CD4-positive, alpha-beta T cell (primary cell): Measurements from ENCODE around the gene TMEM217. TPM values are rescaled to one million over a fixed set of nuclear protein-coding genes. Genes with fewer than 3 reads are reported as not detected.
"Not testable (repeated sequence)": the region's sequence is repeated elsewhere in the genome, so short reads cannot be mapped to it uniquely, and the experiment has no call there.

Experiments
- ATAC-seq: fragments of 200-7000 bp; cut with Tn5 transposase; one replicate; pipeline ENCODE4 v1.10.0; 2022; ENCODE audit warnings: mild to moderate bottlenecking; ENCODE audit not compliant: poor library complexity
- CTCF ChIA-PET: fragments of 350-600 bp; sonication (Branson Sonifier 250); formaldehyde crosslinking; loops from one replicate; lab custom pipeline; 2021; ENCODE audit warnings: antibody characterized with exemption, inconsistent platforms; lab: Charles Lee
- POLR2A ChIA-PET: fragments of 350-600 bp; sonication (Branson Sonifier 250); formaldehyde crosslinking; loops from one replicate; lab custom pipeline; 2021; ENCODE audit warnings: antibody characterized with exemption, inconsistent platforms; lab: Charles Lee
- DNase-seq, 14 experiments: peaks; one replicate each; pipeline ENCODE4 v3.0.0-alpha.2; 2013 to 2020; ENCODE audit warnings: mixed read lengths in 2 of 14
- H3K27ac ChIP-seq, 2 donors: one replicate each; pipeline versions ENCODE4 v1.5.1 to v1.7.0; 2013; ENCODE audit warnings: low read length in 2 of 2, low read depth in 1 of 2, mild to moderate bottlenecking in 1 of 2
- H3K27me3 ChIP-seq, 2 experiments: 1 replicate in 1 of 2; 2 replicates in 1 of 2; pipeline versions ENCODE4 v1.6.1 to v1.7.0; 2013; ENCODE audit warnings: low read length in 2 of 2, control low read depth in 1 of 2, mild to moderate bottlenecking in 1 of 2, moderate library complexity in 1 of 2; ENCODE audit not compliant: insufficient read depth in 2 of 2, control insufficient read depth in 1 of 2
- H3K36me3 ChIP-seq: one replicate; pipeline ENCODE4 v1.6.1; 2013; ENCODE audit warnings: low read length, control low read depth; ENCODE audit not compliant: insufficient read depth
- H3K4me1 ChIP-seq: one replicate; pipeline ENCODE4 v1.6.1; 2013; ENCODE audit warnings: low read length, control low read depth; ENCODE audit not compliant: insufficient read depth
- H3K4me3 ChIP-seq: one replicate; pipeline ENCODE4 v1.5.1; 2013; ENCODE audit warnings: mild to moderate bottlenecking, low read length, moderate library complexity
- H3K9me3 ChIP-seq, 2 experiments: 1 replicate in 1 of 2; 2 replicates in 1 of 2; pipeline versions ENCODE4 v1.6.1 to v1.7.0; 2013; ENCODE audit warnings: low read length in 2 of 2, mild to moderate bottlenecking in 2 of 2, control low read depth in 1 of 2, moderate library complexity in 1 of 2; ENCODE audit not compliant: control insufficient read depth in 1 of 2, insufficient read depth in 1 of 2
- H3K27ac Mint-ChIP-seq: one replicate; pipeline ENCODE4 v1.8.0; 2020; ENCODE audit warnings: mixed read lengths
- H3K27me3 Mint-ChIP-seq: one replicate; pipeline ENCODE4 v1.8.0; 2021; ENCODE audit warnings: mixed read lengths
- H3K36me3 Mint-ChIP-seq: one replicate; pipeline ENCODE4 v1.8.0; 2021; ENCODE audit warnings: low read depth, mixed read lengths
- H3K4me1 Mint-ChIP-seq: one replicate; pipeline ENCODE4 v1.8.0; 2021; ENCODE audit warnings: low read depth, mixed read lengths
- H3K4me3 Mint-ChIP-seq: one replicate; pipeline ENCODE4 v1.8.0; 2020; ENCODE audit warnings: mild to moderate bottlenecking, mixed read lengths
- H3K9me3 Mint-ChIP-seq: one replicate; pipeline ENCODE4 v1.8.0; 2020; ENCODE audit warnings: mixed read lengths
- intact Hi-C, 2 experiments: fragments of 100-400 bp; cut with DNase I in 1 of 2; cut with micrococcal nuclease in 1 of 2; formaldehyde crosslinking; loops; one replicate each; pipeline versions ENCODE4 v1.15.1 to v1.9.0; 2023 to 2025; cut with DNase I, micrococcal nuclease
- total RNA-seq, 174 experiments: library from RNA in 2 of 174; stranded (reverse) in 2 of 174; gene quantifications; one replicate each; pipeline ENCODE4 v1.2.3 and lab custom pipeline; 2021 to 2026
- TF ChIP-seq, protein P1 (sequence below): fragments of 200-600 bp; IDR thresholded peaks from one replicate; pipeline ENCODE4 v1.8.0; 2022; ENCODE audit warnings: antibody characterized with exemption, mild to moderate bottlenecking

Gene TMEM217
- total RNA-seq, 2 experiments from 2014 or later: 0.41 to 0.47 TPM

GRCh38 chr6:37201726-37202125, 56.2 kb downstream of the TMEM217 start:
- H3K4me3 Mint-ChIP-seq: no peak overlapping the region
- intact Hi-C loops: no loop called here
- Histone ChIP-seq H3K27me3 (no peaks in the 10 kb centered on the region), H3K4me1 (peaks cover 32% of the 10 kb centered on the region), H3K9me3 (no peaks in the 10 kb centered on the region), H3K27ac (no peak overlapping the region), H3K36me3 (no peaks in the 10 kb centered on the region), H3K4me3 (no peak overlapping the region)
- ChIA-PET CTCF (interaction anchor here (1.4 to 2.3 kb wide), 2 partner anchors 180 to 183 kb away, joined by 3 to 5 read pairs; no protein-coding TSS in a partner anchor), POLR2A (interaction anchor here (0.7 to 1.6 kb wide), 3 partner anchors 19 to 31 kb away, joined by 3 to 5 read pairs (median 4); no protein-coding TSS in a partner anchor)
- H3K9me3 Mint-ChIP-seq: no peaks in the 10 kb centered on the region
- no peak for DNase-seq
- no peaks in the 10 kb centered on the region for H3K36me3 Mint-ChIP-seq
- TF ChIP-seq, protein P1, sequence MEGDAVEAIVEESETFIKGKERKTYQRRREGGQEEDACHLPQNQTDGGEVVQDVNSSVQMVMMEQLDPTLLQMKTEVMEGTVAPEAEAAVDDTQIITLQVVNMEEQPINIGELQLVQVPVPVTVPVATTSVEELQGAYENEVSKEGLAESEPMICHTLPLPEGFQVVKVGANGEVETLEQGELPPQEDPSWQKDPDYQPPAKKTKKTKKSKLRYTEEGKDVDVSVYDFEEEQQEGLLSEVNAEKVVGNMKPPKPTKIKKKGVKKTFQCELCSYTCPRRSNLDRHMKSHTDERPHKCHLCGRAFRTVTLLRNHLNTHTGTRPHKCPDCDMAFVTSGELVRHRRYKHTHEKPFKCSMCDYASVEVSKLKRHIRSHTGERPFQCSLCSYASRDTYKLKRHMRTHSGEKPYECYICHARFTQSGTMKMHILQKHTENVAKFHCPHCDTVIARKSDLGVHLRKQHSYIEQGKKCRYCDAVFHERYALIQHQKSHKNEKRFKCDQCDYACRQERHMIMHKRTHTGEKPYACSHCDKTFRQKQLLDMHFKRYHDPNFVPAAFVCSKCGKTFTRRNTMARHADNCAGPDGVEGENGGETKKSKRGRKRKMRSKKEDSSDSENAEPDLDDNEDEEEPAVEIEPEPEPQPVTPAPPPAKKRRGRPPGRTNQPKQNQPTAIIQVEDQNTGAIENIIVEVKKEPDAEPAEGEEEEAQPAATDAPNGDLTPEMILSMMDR: no peak
- ATAC-seq: no peak
- H3K4me1 Mint-ChIP-seq: peaks cover 31% of the 10 kb centered on the region
- H3K27me3 Mint-ChIP-seq: no peaks in the 10 kb centered on the region
- no peak overlapping the region for H3K27ac Mint-ChIP-seq

GRCh38 chr6:37200085-37200484, 57.9 kb downstream of the TMEM217 start:
- H3K4me1 ChIP-seq: peaks cover 22% of the 10 kb centered on the region
- H3K4me3 ChIP-seq: no peak overlapping the region
- no peaks in the 10 kb centered on the region for H3K9me3 Mint-ChIP-seq
- H3K36me3 Mint-ChIP-seq: no peaks in the 10 kb centered on the region
- ChIA-PET POLR2A (interaction anchor here (0.6 to 1.2 kb wide), 4 partner anchors 10 to 297 kb away, joined by 3 to 4 read pairs (median 3); no protein-coding TSS in a partner anchor), CTCF (interaction anchor here (1.1 to 3.4 kb wide), 4 partner anchors 10 to 182 kb away, joined by 4 to 10 read pairs (median 4); no protein-coding TSS in a partner anchor)
- ATAC-seq (no peak), DNase-seq (no peak)
- H3K9me3 ChIP-seq: no peaks in the 10 kb centered on the region
- H3K27ac Mint-ChIP-seq: no peak overlapping the region
- H3K36me3 ChIP-seq: no peaks in the 10 kb centered on the region
- H3K27me3 Mint-ChIP-seq: no peaks in the 10 kb centered on the region
- no peak overlapping the region for H3K4me3 Mint-ChIP-seq
- intact Hi-C loops: no loop called here
- TF ChIP-seq, protein P1: no peak
- no peaks in the 10 kb centered on the region for H3K27me3 ChIP-seq
- no peak overlapping the region for H3K27ac ChIP-seq
- peaks cover 26% of the 10 kb centered on the region for H3K4me1 Mint-ChIP-seq

- DNase-seq, H3K4me3 Mint-ChIP-seq, POLR2A ChIA-PET, ATAC-seq, H3K27me3 Mint-ChIP-seq, H3K27ac ChIP-seq, H3K9me3 ChIP-seq, H3K27me3 ChIP-seq, H3K4me3 ChIP-seq, H3K9me3 Mint-ChIP-seq, H3K36me3 Mint-ChIP-seq, H3K4me1 ChIP-seq, H3K27ac Mint-ChIP-seq, H3K36me3 ChIP-seq: not testable (repeated sequence)
- intact Hi-C loops: loop anchor here in 1 of 2 experiments (10.0 kb wide), 1 partner anchor 582 kb away; no protein-coding TSS in a partner anchor
- H3K4me1 Mint-ChIP-seq: peaks cover 22% of the 10 kb centered on the region
- CTCF ChIA-PET: interaction anchor here (2.2 kb wide), 1 partner anchor 178 kb away, joined by 6 read pairs; no protein-coding TSS in a partner anchor
These were observed 61.5 kb downstream of the TMEM217 start for GRCh38 chr6:37196451-37196850.

DNA sequence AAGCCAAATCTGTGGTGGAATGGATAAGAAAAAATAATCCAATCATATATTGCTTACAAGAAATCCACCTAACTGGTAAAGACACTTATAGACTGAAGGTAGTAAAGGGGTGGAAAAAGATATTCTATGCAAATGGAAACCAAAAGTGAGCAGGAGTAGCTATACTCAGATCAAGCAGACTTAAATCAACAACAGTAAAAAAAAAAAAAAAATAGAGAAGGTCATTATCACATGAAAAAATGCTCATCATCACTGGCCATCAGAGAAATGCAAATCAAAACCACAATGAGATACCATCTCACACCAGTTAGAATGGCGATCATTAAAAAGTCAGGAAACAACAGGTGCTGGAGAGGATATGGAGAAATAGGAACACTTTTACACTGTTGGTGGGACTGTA, 63.1 kb downstream of the TMEM217 start:
- H3K36me3 ChIP-seq, H3K9me3 ChIP-seq, H3K36me3 Mint-ChIP-seq, ATAC-seq, H3K27ac ChIP-seq, H3K27me3 ChIP-seq, H3K4me3 Mint-ChIP-seq, H3K27ac Mint-ChIP-seq, DNase-seq, H3K4me3 ChIP-seq, H3K27me3 Mint-ChIP-seq, H3K9me3 Mint-ChIP-seq: not testable (repeated sequence)
- ChIA-PET CTCF (interaction anchor here (1.7 to 1.8 kb wide), 2 partner anchors 8 to 176 kb away, joined by 6 to 8 read pairs; no protein-coding TSS in a partner anchor), POLR2A (interaction anchor here (0.6 to 1.1 kb wide), 3 partner anchors 18 to 290 kb away, joined by 3 to 4 read pairs (median 3); no protein-coding TSS in a partner anchor)
- peaks cover 27% of the 10 kb centered on the region for H3K4me1 Mint-ChIP-seq
- intact Hi-C loops: loop anchor here in 1 of 2 experiments (10.0 kb wide), 1 partner anchor 580 kb away; no protein-coding TSS in a partner anchor
- H3K4me1 ChIP-seq: peaks cover 16% of the 10 kb centered on the region
